PC-9 (cell line): ENCODE results near the gene OSGIN1. TPM values are rescaled to one million over a fixed set of nuclear protein-coding genes. Genes with fewer than 3 reads are reported as not detected.

Experiments used
- BruUV-seq: library from RNA; stranded (reverse); fragments of 400-500 nt; replicated peaks from 2 replicates; lab custom pipeline; 2021; lab: Mats Ljungman, UMichigan
- CTCF ChIA-PET: fragments of 300-600 bp; sonication (Branson Sonifier 250); formaldehyde crosslinking; loops from one replicate; lab custom pipeline; 2022; ENCODE audit warnings: antibody characterized with exemption; lab: Charles Lee
- POLR2A ChIA-PET: fragments of 300-600 bp; sonication (Branson Sonifier 250); formaldehyde crosslinking; loops from one replicate; lab custom pipeline; 2022; ENCODE audit warnings: antibody characterized with exemption; ENCODE audit not compliant: unreplicated experiment; lab: Charles Lee
- DNase-seq, 2 experiments: peaks; one replicate each; pipeline versions ENCODE4 v3.0.0 to v3.0.0-alpha.2; 2015 to 2022; ENCODE audit warnings: mixed read lengths in 1 of 2
- H2AFZ ChIP-seq: fragments of 200-600 bp; sonication (generic); 2 replicates; pipeline ENCODE4 v1.8.1; 2017; ENCODE audit warnings: antibody characterized with exemption
- H3F3A ChIP-seq: fragments of 200-600 bp; sonication (generic); 2 replicates; pipeline ENCODE4 v1.8.1; 2017; ENCODE audit warnings: antibody characterized with exemption, mild to moderate bottlenecking, low read depth; ENCODE audit not compliant: insufficient read depth
- H3K27ac ChIP-seq: fragments of 200-600 bp; sonication (generic); 2 replicates; pipeline ENCODE4 v1.6.1; 2016; ENCODE audit warnings: mixed run types
- H3K27me3 ChIP-seq: fragments of 200-600 bp; sonication (generic); 2 replicates; pipeline ENCODE4 v1.6.1; 2016; ENCODE audit warnings: low read depth, mixed run types; ENCODE audit not compliant: insufficient read depth
- H3K36me3 ChIP-seq: fragments of 200-600 bp; sonication (generic); 2 replicates; pipeline ENCODE4 v1.6.1; 2016; ENCODE audit warnings: low read depth, mixed run types
- H3K4me1 ChIP-seq: fragments of 200-600 bp; sonication (generic); replicated peaks from 2 replicates; pipeline ENCODE4 v1.6.1; 2016; ENCODE audit warnings: mixed run types; ENCODE audit not compliant: insufficient read depth
- H3K4me2 ChIP-seq: fragments of 200-600 bp; sonication (generic); 2 replicates; pipeline ENCODE4 v1.6.1; 2017; ENCODE audit warnings: mixed run types
- H3K4me3 ChIP-seq: fragments of 200-600 bp; sonication (generic); 2 replicates; pipeline ENCODE4 v1.6.1; 2016; ENCODE audit warnings: mixed run types
- H3K79me2 ChIP-seq: fragments of 200-600 bp; sonication (generic); 2 replicates; pipeline ENCODE4 v1.6.1; 2017; ENCODE audit warnings: low read depth, mixed run types
- H3K9me2 ChIP-seq: fragments of 200-600 bp; sonication (generic); 2 replicates; pipeline ENCODE4 v1.8.1; 2017; ENCODE audit warnings: mild to moderate bottlenecking; ENCODE audit not compliant: insufficient read depth
- H3K9me3 ChIP-seq: fragments of 200-600 bp; sonication (generic); 2 replicates; pipeline ENCODE4 v1.8.1; 2016; ENCODE audit warnings: low read depth; ENCODE audit not compliant: insufficient read depth
- H4K20me1 ChIP-seq: fragments of 200-600 bp; sonication (generic); 2 replicates; pipeline ENCODE4 v1.8.1; 2017; ENCODE audit not compliant: insufficient read depth
- EZH2 ChIP-seq: fragments of 200-600 bp; sonication (generic); IDR thresholded peaks from 2 replicates; pipeline ENCODE4 v1.8.0; 2017; ENCODE audit warnings: antibody characterized with exemption, low read depth
- intact Hi-C: fragments of 100-400 bp; cut with micrococcal nuclease; formaldehyde crosslinking; loops from one replicate; pipeline ENCODE4 v1.10.0; 2022; ENCODE audit not compliant: unreplicated experiment
- total RNA-seq: library from RNA; stranded (reverse); gene quantifications from 2 replicates; pipeline ENCODE4 v1.2.3, GENCODE V29; 2021
- TF ChIP-seq, protein P1 (sequence below): fragments of 200-600 bp; sonication (generic); conservative IDR thresholded peaks from 2 replicates; pipeline ENCODE4 v1.6.1; 2017; ENCODE audit warnings: mixed run types, antibody characterized with exemption, mild to moderate bottlenecking, moderate library complexity

OSGIN1 gene
- total RNA-seq, 1 experiment from 2014 or later = 44.8 TPM

DNA sequence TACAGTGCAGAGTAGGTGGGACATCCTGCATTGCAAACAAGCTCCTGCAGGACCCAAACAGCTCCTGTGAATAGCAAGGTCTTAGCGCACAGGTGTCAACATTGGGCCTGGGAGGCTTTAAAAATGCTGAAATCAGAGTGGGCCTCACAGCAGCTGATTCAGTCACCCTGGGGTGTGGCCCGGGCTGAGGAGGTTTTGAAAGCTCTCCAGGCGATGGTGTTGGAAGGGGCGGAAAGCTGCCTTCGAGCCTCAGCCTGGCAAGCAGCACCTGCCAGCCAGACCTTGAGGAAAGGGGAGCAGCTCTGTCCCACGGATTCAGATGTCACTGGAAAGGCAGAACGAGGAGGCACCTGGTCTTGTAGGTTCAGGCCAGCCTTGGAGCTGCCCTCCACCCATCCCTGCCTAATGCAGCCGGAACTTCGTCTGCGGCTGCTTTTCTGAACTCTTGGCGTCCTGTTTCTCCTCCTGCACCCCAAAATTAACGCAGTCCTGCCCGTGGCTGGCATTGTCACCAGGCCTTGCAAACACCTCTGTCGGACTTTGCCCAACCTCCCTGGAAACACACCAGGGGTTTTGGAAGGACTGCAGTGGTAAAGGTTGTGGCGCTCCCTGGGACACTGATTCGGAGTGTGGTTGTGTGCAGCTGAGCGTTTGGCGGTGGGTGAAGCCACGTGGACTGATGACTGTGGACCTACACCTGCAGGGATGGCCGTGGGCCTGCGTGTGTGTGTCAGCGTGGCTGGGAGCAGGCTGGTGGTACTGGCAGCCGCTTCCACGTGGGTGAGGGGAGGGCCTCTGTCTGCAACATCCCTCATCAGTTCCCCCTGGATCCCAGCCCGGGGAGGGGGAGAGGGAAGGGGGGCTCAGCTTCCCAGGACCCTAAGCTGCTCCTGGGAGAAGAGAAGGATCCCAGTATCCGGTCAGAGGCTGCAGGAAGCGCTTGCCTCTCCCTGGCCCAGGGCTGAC, 18.4 kb downstream of the OSGIN1 start:
- no peak overlapping the region for H3K4me3 ChIP-seq
- H3K9me3 ChIP-seq = no peaks in the 10 kb centered on the region
- H3F3A ChIP-seq = no peaks in the 10 kb centered on the region
- no peaks in the 10 kb centered on the region for H4K20me1 ChIP-seq
- no TSS peak for BruUV-seq
- ChIA-PET POLR2A (no interaction called here), CTCF (interaction anchor here (0.6 kb wide), 1 partner anchor 88 kb away, joined by 10 read pairs; no protein-coding TSS in a partner anchor)
- no peaks in the 10 kb centered on the region for H3K9me2 ChIP-seq
- no peak overlapping the region for H3K4me2 ChIP-seq
- no peaks in the 10 kb centered on the region for H3K36me3 ChIP-seq
- intact Hi-C loops = loop anchor here (5.0 kb wide), 1 partner anchor 71 kb away; the partner anchor contains the start of gene SLC38A8
- no peak overlapping the region for H3K27ac ChIP-seq
- no peaks in the 10 kb centered on the region for H3K79me2 ChIP-seq
- TF ChIP-seq, protein P1, sequence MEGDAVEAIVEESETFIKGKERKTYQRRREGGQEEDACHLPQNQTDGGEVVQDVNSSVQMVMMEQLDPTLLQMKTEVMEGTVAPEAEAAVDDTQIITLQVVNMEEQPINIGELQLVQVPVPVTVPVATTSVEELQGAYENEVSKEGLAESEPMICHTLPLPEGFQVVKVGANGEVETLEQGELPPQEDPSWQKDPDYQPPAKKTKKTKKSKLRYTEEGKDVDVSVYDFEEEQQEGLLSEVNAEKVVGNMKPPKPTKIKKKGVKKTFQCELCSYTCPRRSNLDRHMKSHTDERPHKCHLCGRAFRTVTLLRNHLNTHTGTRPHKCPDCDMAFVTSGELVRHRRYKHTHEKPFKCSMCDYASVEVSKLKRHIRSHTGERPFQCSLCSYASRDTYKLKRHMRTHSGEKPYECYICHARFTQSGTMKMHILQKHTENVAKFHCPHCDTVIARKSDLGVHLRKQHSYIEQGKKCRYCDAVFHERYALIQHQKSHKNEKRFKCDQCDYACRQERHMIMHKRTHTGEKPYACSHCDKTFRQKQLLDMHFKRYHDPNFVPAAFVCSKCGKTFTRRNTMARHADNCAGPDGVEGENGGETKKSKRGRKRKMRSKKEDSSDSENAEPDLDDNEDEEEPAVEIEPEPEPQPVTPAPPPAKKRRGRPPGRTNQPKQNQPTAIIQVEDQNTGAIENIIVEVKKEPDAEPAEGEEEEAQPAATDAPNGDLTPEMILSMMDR = no peak
- no peak for TF ChIP-seq EZH2
- no peaks in the 10 kb centered on the region for H3K27me3 ChIP-seq
- DNase-seq = no peak
- no peak overlapping the region for H2AFZ ChIP-seq
- H3K4me1 ChIP-seq = no peaks in the 10 kb centered on the region

DNA sequence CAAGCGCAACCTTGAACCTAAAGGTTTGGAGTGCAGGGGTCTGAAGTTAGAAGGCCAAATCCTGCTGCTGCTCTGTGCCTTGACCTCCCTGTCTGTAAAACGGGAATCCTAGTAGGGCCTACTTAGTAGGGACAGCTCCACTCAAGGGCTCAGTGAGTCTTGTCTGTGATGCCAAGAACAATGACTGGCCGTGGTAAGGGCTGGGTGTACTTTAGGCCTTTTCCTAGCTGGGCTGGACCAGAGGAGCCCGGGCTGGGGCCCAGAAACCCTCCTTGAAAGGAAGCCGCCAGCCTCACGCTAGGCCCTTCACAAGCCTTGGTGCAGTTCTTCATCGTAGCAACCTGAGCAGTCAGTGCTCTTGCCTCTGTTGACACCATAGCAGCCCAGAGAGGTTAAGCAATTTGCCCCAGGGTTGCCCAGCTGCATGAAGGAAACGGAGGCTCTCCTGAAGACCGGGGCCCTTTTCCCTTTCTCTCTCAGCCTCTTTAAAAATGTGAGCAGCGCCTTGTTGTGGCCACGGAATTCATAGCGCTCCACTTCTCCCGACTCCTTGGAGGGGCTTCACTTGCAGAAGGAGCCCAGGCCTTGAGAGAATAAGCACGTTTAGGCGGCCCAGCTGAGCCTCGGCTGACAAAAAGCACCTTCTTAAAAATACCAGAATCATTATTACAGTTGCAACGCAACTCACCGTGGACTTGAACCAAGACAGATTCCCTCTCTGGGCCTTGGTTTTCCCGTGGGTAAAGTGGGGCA, 19.4 kb downstream of the OSGIN1 start:
- no peaks in the 10 kb centered on the region for H3K36me3 ChIP-seq
- no peaks in the 10 kb centered on the region for H3K9me3 ChIP-seq
- no peaks in the 10 kb centered on the region for H3K27me3 ChIP-seq
- H4K20me1 ChIP-seq = no peaks in the 10 kb centered on the region
- no peaks in the 10 kb centered on the region for H3K79me2 ChIP-seq
- H3K4me1 ChIP-seq = no peaks in the 10 kb centered on the region
- H3F3A ChIP-seq = no peaks in the 10 kb centered on the region
- CTCF ChIA-PET = interaction anchor here (0.6 kb wide), 1 partner anchor 87 kb away, joined by 10 read pairs; no protein-coding TSS in a partner anchor
- TF ChIP-seq EZH2 = no peak
- TF ChIP-seq, protein P1 = no peak
- DNase-seq = no peak
- intact Hi-C loops = loop anchor here (5.0 kb wide), 1 partner anchor 70 kb away; the partner anchor contains the start of gene SLC38A8
- POLR2A ChIA-PET = no interaction called here
- no peaks in the 10 kb centered on the region for H3K9me2 ChIP-seq
- no peak overlapping the region for H3K4me3 ChIP-seq
- no TSS peak for BruUV-seq
- no peak overlapping the region for H2AFZ ChIP-seq
- H3K27ac ChIP-seq = no peak overlapping the region
- H3K4me2 ChIP-seq = no peak overlapping the region

DNA sequence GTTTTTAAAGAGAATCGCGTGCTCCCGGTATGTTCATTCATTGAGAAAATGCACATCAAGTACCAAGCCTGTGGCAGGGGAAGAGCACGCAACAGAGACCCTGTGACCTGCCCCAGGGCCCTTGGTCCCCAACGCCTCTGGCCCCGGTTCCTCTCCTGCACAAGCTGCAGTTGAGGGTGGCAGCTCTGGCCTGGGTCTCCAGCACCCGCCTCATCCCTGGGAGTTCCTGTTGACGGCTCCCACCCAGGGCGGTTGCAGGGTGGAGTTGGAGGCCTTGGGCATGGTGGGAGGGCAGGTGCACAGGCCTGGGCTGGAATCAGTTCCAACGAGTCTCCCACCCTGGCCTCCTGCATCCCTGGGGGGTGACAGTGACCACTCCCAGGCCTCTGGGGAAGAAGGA, 20.0 kb downstream of the OSGIN1 start:
- Histone ChIP-seq H3K9me3 (no peaks in the 10 kb centered on the region), H3K36me3 (no peaks in the 10 kb centered on the region), H3K4me2 (no peak overlapping the region), H2AFZ (no peak overlapping the region), H4K20me1 (no peaks in the 10 kb centered on the region), H3F3A (no peaks in the 10 kb centered on the region), H3K9me2 (no peaks in the 10 kb centered on the region), H3K79me2 (no peaks in the 10 kb centered on the region), H3K4me1 (no peaks in the 10 kb centered on the region), H3K4me3 (no peak overlapping the region), H3K27ac (no peak overlapping the region), H3K27me3 (no peaks in the 10 kb centered on the region)
- intact Hi-C loops = loop anchor here (5.0 kb wide), 1 partner anchor 69 kb away; the partner anchor contains the start of gene SLC38A8
- POLR2A ChIA-PET = no interaction called here
- no peak for DNase-seq
- TF ChIP-seq, protein P1 = no peak
- no peak for TF ChIP-seq EZH2
- CTCF ChIA-PET = no interaction called here
- no TSS peak for BruUV-seq
